HG03097 (cell line): Measurements from ENCODE around the gene ATF3.
"Not testable (repeated sequence)": the region's sequence is repeated elsewhere in the genome, so short reads cannot be mapped to it uniquely, and the experiment has no call there.

Experiments
- ATAC-seq: cut with Tn5 transposase; IDR thresholded peaks from one replicate; pipeline ENCODE4 v1.9.1; 2021; ENCODE audit not compliant: unreplicated experiment, low FRiP score

Gene ATF3

GRCh38 chr1:212647004-212647403, 38.4 kb downstream of the ATF3 start:
- no peak for ATAC-seq

- no peak for ATAC-seq
Measured at GRCh38 chr1:212648431-212648830, 39.9 kb downstream of the ATF3 start.

- ATAC-seq: no peak
Measured at GRCh38 chr1:212649020-212649419, 40.5 kb downstream of the ATF3 start.

GRCh38 chr1:212650228-212650627, 41.7 kb downstream of the ATF3 start:
- ATAC-seq: no peak

- no peak for ATAC-seq
Measured at GRCh38 chr1:212651521-212651920, 43.0 kb downstream of the ATF3 start.

- no peak for ATAC-seq
Measured at GRCh38 chr1:212651977-212652376, 43.4 kb downstream of the ATF3 start.

- no peak for ATAC-seq
Measured at GRCh38 chr1:212652609-212653008, 44.0 kb downstream of the ATF3 start.

- no peak for ATAC-seq
Measured at GRCh38 chr1:212655668-212656440, 47.3 kb downstream of the ATF3 start.

GRCh38 chr1:212656730-212657129, 48.2 kb downstream of the ATF3 start:
- ATAC-seq: no peak

GRCh38 chr1:212658250-212658649, 49.7 kb downstream of the ATF3 start:
- not testable (repeated sequence) for ATAC-seq

GRCh38 chr1:212664409-212665199, 56.0 kb downstream of the ATF3 start:
- ATAC-seq: no peak

GRCh38 chr1:212665241-212666115, 56.9 kb downstream of the ATF3 start:
- ATAC-seq: peak; percentile 92

GRCh38 chr1:212666116-212666775, 57.7 kb downstream of the ATF3 start:
- no peak for ATAC-seq

- no peak for ATAC-seq
Measured at GRCh38 chr1:212667223-212668139, 58.9 kb downstream of the ATF3 start.

GRCh38 chr1:212668477-212668876, 59.9 kb downstream of the ATF3 start:
- no peak for ATAC-seq

GRCh38 chr1:212669102-212669501, 60.5 kb downstream of the ATF3 start:
- no peak for ATAC-seq

GRCh38 chr1:212669600-212669999, 61.0 kb downstream of the ATF3 start:
- ATAC-seq: no peak

GRCh38 chr1:212670301-212670700, 61.7 kb downstream of the ATF3 start:
- ATAC-seq: no peak
